ENCODE measurements around the gene PROM1. TPM values are rescaled to one million over a fixed set of nuclear protein-coding genes. Genes with fewer than 3 reads are reported as not detected.

PROM1 gene
- total RNA-seq, 1 experiment from 2014 or later: 65.1 TPM

DNA sequence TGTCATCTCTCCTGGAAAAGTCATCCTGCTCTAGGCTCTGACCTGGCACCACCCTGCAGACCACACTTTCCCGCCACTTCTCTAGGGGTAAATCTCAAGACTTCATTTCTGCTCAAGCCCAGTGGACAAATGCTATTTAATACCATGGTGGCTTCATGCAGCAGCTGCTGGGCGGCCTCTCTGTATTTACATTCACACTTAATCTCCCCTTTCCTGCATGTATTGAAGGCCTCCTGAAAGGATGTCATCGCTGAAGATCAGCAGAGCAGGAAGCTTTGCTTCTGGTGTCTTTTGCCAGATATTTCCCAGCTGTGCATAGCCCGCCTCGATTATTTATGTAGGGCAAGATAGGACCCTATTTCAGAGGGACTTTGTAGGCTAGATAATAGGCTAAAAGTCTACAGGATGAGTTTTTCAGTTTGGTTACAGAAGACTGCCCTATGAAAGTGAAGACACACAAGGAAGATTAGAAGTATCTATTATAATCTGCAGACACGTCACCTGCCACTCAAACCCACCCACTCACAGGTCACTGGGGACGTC lies 17.2 kb downstream of the PROM1 start:
- Mint-ChIP-seq H3K4me3 (no peak overlapping the region), H3K27ac (0 out of 2 replicates have a peak overlapping the region, but pooled peaks have one; percentile 14), H3K36me3 (peaks cover 49% of the 10 kb centered on the region), H3K4me1 (peaks cover 50% of the 10 kb centered on the region), H3K9me3 (peaks cover 7% of the 10 kb centered on the region), H3K27me3 (ENCODE audit: low read depth) (no peaks in the 10 kb centered on the region)
- POLR2A ChIA-PET: no interaction called here
- DNase-seq (ENCODE audit: low spot score) (no peak), ATAC-seq (no peak)
- CTCF ChIA-PET: no interaction called here
- TF ChIP-seq, protein P1, sequence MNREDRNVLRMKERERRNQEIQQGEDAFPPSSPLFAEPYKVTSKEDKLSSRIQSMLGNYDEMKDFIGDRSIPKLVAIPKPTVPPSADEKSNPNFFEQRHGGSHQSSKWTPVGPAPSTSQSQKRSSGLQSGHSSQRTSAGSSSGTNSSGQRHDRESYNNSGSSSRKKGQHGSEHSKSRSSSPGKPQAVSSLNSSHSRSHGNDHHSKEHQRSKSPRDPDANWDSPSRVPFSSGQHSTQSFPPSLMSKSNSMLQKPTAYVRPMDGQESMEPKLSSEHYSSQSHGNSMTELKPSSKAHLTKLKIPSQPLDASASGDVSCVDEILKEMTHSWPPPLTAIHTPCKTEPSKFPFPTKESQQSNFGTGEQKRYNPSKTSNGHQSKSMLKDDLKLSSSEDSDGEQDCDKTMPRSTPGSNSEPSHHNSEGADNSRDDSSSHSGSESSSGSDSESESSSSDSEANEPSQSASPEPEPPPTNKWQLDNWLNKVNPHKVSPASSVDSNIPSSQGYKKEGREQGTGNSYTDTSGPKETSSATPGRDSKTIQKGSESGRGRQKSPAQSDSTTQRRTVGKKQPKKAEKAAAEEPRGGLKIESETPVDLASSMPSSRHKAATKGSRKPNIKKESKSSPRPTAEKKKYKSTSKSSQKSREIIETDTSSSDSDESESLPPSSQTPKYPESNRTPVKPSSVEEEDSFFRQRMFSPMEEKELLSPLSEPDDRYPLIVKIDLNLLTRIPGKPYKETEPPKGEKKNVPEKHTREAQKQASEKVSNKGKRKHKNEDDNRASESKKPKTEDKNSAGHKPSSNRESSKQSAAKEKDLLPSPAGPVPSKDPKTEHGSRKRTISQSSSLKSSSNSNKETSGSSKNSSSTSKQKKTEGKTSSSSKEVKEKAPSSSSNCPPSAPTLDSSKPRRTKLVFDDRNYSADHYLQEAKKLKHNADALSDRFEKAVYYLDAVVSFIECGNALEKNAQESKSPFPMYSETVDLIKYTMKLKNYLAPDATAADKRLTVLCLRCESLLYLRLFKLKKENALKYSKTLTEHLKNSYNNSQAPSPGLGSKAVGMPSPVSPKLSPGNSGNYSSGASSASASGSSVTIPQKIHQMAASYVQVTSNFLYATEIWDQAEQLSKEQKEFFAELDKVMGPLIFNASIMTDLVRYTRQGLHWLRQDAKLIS (CRISPR knock-in tag; IDR thresholded peaks at IDR 0.05; ENCODE audit: borderline replicate concordance): no peak
- TF ChIP-seq NFYB (CRISPR knock-in tag; conservative IDR thresholded peaks at IDR 0.05; ENCODE audit: low read depth): no peak
- no peak for TF ChIP-seq TEAD1 (CRISPR knock-in tag; IDR thresholded peaks at IDR 0.05)
- no peak for TF ChIP-seq TEAD4 (CRISPR knock-in tag; IDR thresholded peaks at IDR 0.05)
- TF ChIP-seq, protein P2, sequence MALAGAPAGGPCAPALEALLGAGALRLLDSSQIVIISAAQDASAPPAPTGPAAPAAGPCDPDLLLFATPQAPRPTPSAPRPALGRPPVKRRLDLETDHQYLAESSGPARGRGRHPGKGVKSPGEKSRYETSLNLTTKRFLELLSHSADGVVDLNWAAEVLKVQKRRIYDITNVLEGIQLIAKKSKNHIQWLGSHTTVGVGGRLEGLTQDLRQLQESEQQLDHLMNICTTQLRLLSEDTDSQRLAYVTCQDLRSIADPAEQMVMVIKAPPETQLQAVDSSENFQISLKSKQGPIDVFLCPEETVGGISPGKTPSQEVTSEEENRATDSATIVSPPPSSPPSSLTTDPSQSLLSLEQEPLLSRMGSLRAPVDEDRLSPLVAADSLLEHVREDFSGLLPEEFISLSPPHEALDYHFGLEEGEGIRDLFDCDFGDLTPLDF (CRISPR knock-in tag; IDR thresholded peaks at IDR 0.05): no peak
- TF ChIP-seq, protein P3, sequence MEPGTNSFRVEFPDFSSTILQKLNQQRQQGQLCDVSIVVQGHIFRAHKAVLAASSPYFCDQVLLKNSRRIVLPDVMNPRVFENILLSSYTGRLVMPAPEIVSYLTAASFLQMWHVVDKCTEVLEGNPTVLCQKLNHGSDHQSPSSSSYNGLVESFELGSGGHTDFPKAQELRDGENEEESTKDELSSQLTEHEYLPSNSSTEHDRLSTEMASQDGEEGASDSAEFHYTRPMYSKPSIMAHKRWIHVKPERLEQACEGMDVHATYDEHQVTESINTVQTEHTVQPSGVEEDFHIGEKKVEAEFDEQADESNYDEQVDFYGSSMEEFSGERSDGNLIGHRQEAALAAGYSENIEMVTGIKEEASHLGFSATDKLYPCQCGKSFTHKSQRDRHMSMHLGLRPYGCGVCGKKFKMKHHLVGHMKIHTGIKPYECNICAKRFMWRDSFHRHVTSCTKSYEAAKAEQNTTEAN (CRISPR knock-in tag; IDR thresholded peaks at IDR 0.05): no peak
- TF ChIP-seq FOXP1 (CRISPR knock-in tag; IDR thresholded peaks at IDR 0.05; ENCODE audit: borderline replicate concordance): no peak
- TF ChIP-seq, protein P4, sequence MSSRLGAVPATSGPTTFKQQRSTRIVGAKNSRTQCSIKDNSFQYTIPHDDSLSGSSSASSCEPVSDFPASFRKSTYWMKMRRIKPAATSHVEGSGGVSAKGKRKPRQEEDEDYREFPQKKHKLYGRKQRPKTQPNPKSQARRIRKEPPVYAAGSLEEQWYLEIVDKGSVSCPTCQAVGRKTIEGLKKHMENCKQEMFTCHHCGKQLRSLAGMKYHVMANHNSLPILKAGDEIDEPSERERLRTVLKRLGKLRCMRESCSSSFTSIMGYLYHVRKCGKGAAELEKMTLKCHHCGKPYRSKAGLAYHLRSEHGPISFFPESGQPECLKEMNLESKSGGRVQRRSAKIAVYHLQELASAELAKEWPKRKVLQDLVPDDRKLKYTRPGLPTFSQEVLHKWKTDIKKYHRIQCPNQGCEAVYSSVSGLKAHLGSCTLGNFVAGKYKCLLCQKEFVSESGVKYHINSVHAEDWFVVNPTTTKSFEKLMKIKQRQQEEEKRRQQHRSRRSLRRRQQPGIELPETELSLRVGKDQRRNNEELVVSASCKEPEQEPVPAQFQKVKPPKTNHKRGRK (CRISPR knock-in tag; IDR thresholded peaks at IDR 0.05; ENCODE audit: borderline replicate concordance): no peak
- no peak for TF ChIP-seq CBFB (CRISPR knock-in tag; IDR thresholded peaks at IDR 0.05; ENCODE audit: low read depth)
- TF ChIP-seq NFATC4 (CRISPR knock-in tag; IDR thresholded peaks at IDR 0.05): no peak
- TF ChIP-seq, protein P5, sequence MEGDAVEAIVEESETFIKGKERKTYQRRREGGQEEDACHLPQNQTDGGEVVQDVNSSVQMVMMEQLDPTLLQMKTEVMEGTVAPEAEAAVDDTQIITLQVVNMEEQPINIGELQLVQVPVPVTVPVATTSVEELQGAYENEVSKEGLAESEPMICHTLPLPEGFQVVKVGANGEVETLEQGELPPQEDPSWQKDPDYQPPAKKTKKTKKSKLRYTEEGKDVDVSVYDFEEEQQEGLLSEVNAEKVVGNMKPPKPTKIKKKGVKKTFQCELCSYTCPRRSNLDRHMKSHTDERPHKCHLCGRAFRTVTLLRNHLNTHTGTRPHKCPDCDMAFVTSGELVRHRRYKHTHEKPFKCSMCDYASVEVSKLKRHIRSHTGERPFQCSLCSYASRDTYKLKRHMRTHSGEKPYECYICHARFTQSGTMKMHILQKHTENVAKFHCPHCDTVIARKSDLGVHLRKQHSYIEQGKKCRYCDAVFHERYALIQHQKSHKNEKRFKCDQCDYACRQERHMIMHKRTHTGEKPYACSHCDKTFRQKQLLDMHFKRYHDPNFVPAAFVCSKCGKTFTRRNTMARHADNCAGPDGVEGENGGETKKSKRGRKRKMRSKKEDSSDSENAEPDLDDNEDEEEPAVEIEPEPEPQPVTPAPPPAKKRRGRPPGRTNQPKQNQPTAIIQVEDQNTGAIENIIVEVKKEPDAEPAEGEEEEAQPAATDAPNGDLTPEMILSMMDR (IDR thresholded peaks at IDR 0.05): no peak
- no peak for TF ChIP-seq GABPB1 (CRISPR knock-in tag; IDR thresholded peaks at IDR 0.05)
- TF ChIP-seq ZNF263 (CRISPR knock-in tag; IDR thresholded peaks at IDR 0.05; ENCODE audit: low read depth): no peak
- TF ChIP-seq, protein P6, sequence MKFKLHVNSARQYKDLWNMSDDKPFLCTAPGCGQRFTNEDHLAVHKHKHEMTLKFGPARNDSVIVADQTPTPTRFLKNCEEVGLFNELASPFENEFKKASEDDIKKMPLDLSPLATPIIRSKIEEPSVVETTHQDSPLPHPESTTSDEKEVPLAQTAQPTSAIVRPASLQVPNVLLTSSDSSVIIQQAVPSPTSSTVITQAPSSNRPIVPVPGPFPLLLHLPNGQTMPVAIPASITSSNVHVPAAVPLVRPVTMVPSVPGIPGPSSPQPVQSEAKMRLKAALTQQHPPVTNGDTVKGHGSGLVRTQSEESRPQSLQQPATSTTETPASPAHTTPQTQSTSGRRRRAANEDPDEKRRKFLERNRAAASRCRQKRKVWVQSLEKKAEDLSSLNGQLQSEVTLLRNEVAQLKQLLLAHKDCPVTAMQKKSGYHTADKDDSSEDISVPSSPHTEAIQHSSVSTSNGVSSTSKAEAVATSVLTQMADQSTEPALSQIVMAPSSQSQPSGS (CRISPR knock-in tag; IDR thresholded peaks at IDR 0.05; ENCODE audit: borderline replicate concordance, low read depth): no peak
- no peak for TF ChIP-seq IRF2 (CRISPR knock-in tag; IDR thresholded peaks at IDR 0.05; ENCODE audit: borderline replicate concordance, low read depth)
- no peak for TF ChIP-seq ATF1 (CRISPR knock-in tag; IDR thresholded peaks at IDR 0.05)
- TF ChIP-seq, protein P7, sequence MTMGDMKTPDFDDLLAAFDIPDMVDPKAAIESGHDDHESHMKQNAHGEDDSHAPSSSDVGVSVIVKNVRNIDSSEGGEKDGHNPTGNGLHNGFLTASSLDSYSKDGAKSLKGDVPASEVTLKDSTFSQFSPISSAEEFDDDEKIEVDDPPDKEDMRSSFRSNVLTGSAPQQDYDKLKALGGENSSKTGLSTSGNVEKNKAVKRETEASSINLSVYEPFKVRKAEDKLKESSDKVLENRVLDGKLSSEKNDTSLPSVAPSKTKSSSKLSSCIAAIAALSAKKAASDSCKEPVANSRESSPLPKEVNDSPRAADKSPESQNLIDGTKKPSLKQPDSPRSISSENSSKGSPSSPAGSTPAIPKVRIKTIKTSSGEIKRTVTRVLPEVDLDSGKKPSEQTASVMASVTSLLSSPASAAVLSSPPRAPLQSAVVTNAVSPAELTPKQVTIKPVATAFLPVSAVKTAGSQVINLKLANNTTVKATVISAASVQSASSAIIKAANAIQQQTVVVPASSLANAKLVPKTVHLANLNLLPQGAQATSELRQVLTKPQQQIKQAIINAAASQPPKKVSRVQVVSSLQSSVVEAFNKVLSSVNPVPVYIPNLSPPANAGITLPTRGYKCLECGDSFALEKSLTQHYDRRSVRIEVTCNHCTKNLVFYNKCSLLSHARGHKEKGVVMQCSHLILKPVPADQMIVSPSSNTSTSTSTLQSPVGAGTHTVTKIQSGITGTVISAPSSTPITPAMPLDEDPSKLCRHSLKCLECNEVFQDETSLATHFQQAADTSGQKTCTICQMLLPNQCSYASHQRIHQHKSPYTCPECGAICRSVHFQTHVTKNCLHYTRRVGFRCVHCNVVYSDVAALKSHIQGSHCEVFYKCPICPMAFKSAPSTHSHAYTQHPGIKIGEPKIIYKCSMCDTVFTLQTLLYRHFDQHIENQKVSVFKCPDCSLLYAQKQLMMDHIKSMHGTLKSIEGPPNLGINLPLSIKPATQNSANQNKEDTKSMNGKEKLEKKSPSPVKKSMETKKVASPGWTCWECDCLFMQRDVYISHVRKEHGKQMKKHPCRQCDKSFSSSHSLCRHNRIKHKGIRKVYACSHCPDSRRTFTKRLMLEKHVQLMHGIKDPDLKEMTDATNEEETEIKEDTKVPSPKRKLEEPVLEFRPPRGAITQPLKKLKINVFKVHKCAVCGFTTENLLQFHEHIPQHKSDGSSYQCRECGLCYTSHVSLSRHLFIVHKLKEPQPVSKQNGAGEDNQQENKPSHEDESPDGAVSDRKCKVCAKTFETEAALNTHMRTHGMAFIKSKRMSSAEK (CRISPR knock-in tag; IDR thresholded peaks at IDR 0.05; ENCODE audit: borderline replicate concordance): no peak
- TF ChIP-seq CREM (CRISPR knock-in tag; IDR thresholded peaks at IDR 0.05): no peak
- TF ChIP-seq SOX15 (CRISPR knock-in tag; IDR thresholded peaks at IDR 0.05): no peak
